Retinal pigment epithelial cell (primary cell): ENCODE results near the gene GUCY1A1.
A peak's percentile ranks its signal among the peaks of the same experiment; 100 is the strongest.

ENCODE experiments used
- DNase-seq: peaks from one replicate; pipeline ENCODE4 v3.0.0-alpha.2; 2010; ENCODE audit warnings: low read depth
- H3K4me3 ChIP-seq: 2 replicates; pipeline ENCODE4 v1.5.1; 2011; ENCODE audit warnings: mild to moderate bottlenecking, low read length, control low read depth, moderate library complexity
- TF ChIP-seq, protein P1 (sequence below): conservative IDR thresholded peaks from 2 replicates; pipeline ENCODE4 v1.5.1; 2011; ENCODE audit warnings: low read depth, low read length, control low read depth, inconsistent platforms

GUCY1A1 gene

DNA sequence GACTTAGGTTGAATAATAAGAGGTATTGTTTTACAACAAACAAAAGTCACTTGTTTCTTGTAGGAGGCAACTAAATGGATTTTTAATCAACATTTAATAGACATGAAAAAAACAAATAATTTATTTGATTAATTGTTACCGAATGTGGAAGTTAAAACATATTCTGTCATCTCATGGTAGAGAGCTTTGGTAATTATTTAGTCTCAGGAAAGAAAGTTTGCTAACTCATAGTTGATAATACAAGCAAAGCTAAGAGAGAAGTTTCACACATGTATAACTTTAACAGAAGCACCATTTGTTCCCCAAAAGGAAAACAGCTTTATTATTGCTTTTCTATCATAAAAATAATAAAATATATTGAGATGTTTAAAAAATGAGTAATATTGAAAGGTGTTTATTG is 44.9 kb downstream of the GUCY1A1 start:
- no peak for DNase-seq
- TF ChIP-seq, protein P1, sequence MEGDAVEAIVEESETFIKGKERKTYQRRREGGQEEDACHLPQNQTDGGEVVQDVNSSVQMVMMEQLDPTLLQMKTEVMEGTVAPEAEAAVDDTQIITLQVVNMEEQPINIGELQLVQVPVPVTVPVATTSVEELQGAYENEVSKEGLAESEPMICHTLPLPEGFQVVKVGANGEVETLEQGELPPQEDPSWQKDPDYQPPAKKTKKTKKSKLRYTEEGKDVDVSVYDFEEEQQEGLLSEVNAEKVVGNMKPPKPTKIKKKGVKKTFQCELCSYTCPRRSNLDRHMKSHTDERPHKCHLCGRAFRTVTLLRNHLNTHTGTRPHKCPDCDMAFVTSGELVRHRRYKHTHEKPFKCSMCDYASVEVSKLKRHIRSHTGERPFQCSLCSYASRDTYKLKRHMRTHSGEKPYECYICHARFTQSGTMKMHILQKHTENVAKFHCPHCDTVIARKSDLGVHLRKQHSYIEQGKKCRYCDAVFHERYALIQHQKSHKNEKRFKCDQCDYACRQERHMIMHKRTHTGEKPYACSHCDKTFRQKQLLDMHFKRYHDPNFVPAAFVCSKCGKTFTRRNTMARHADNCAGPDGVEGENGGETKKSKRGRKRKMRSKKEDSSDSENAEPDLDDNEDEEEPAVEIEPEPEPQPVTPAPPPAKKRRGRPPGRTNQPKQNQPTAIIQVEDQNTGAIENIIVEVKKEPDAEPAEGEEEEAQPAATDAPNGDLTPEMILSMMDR = no peak
- no peak overlapping the region for H3K4me3 ChIP-seq

DNA sequence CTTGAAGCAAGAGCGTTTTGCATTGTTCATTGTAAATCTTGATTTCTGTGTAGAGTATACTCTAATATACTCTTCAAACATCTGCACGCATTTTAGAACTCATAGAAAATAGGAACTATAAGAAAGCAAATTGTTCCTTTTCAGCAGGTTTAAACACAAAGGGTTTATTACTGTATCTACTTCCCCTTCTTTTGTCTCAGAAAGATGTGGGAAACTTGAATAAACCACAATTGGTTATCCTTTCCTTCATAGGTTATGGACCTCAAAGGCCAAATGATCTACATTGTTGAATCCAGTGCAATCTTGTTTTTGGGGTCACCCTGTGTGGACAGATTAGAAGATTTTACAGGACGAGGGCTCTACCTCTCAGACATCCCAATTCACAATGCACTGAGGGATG is 46.2 kb downstream of the GUCY1A1 start:
- TF ChIP-seq, protein P1 = no peak
- no peak overlapping the region for H3K4me3 ChIP-seq
- no peak for DNase-seq

DNA sequence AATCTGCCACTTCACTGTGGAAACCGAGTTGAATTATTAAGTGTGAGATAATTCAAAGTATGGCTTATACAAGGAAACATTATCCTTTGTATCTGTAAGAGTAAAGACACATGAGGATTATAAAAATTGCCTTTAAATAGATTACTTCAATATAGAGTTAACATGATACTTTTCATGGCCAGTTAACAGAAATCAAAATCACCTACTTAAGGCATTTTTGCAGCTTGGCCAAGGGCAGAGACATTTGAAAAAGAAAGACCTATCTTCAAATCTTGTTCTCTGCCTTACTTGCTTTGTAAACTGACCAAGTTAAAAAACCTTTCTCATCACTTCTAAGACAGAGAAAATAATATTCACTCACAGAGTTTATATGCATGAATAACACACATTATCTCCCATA is 47.3 kb downstream of the GUCY1A1 start:
- DNase-seq = no peak
- no peak overlapping the region for H3K4me3 ChIP-seq
- TF ChIP-seq, protein P1 = no peak

DNA sequence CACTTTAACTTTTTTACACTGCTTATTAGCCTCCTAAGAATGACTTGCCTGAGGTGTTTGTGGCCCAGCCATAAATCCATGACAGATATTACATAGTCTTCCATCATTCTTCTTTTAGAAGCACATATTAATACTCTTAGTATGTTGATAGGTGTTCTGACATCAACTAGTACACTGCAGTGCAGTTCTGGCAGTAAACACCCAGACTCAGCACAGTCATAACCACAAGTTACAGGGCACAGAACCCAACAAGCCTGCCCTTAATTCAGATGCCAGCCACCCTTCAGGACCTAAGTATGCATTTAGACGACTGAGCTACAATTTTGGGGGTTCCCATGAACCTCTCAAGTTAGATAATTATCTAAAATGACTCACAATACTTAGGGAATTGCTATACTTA is 55.7 kb downstream of the GUCY1A1 start:
- H3K4me3 ChIP-seq = no peak overlapping the region
- TF ChIP-seq, protein P1 = no peak
- DNase-seq = no peak

DNA sequence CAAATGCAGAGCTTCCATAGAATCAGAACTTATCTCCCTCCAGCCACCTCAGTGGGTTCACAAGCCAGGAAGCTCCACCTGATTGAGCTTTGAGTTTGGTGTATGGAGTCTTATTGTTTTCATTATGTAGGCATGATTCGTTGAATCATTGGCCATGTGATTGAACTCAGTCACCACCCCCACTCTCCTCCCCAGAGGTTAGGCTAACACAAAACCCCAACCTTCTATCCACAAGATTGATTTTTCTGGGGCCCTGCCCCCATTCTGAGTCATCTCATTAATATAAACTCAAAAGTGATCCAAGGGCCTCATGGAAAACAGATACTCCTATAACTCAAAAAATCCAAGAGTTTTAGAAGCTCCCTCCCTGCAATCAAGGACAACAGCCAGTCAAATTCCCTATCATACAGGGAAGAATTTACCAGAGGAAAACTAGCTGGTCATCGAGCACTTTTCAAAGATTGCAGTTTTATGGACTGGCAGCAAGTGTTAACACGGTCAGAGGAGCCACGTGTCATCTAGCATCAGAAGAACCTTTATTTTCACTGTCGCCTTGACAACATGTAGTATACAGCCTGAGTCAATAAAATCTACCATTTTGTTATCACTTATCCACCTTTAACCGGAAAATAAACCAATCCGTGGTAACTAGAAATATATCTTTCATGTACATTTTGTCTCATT is 56.3 kb downstream of the GUCY1A1 start:
- H3K4me3 ChIP-seq = no peak overlapping the region
- TF ChIP-seq, protein P1 = no peak
- peak; percentile 28 for DNase-seq

DNA sequence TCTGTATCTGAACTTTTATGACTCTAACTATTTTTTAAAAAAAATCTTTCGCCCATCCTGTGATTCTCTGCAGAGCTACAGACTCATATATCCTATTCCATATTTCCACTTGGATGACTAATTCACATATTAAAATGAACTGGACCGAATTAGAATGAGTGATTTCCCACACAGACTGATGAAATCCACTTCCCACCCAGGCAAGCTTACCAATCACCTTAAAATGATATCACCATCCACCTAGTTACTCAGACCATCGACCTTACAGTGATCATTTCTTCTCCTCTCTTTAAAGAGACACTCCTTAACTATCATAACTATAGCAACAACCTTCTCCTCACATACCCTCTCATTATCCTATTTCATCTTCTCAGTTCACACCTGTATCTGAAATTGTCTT is 58.1 kb downstream of the GUCY1A1 start:
- TF ChIP-seq, protein P1 = no peak
- H3K4me3 ChIP-seq = no peak overlapping the region
- no peak for DNase-seq

DNA sequence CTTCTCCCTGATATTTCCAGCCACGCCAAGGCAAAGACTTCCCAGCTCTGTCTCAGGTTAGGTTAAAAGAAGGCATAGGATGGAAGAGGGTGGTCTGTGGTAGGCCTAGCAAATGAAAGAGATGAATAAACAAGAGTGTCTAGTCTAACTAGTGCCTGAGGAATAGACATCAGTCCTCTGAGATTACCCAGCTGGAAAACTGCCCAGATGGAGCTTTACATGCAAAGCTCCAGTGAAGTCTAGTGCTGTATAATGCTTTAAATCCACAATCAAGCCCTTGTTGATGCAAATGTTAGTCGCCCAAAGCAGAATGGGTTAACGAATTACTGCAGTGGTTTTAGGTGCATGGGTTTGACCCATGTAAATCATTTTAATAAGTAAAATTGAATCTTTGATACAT is 67.4 kb downstream of the GUCY1A1 start:
- TF ChIP-seq, protein P1 = no peak
- H3K4me3 ChIP-seq = no peak overlapping the region
- DNase-seq = peak; percentile 58
